ENCODE measurements around the gene PLCB4.

The PLCB4 gene

DNA sequence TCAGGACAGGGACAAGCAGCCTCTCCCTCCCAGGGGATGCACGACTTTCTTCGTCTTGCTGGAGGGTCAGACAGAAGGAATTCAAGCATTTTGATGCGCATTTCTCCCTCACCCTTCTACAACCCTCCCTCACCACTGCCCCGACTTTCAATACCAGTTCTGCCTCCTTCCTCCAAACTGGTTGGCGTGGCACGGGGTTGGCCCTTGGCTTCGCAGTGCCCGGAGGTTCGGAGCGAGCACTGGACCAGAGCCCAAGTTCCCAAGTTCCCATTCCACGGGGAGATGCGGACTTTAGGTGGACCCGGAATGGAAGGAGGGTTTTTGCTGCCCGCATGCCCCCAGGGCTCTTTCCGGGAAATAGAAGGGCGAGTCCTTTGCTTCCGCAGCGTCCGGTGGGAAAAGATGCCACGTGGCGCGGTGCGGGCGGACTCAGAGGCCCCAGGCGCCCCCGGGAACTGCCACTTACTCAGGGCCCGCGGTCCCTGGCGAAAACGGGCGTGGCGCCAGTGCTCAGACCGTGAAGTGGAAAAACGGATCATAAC lies 437.5 kb downstream of the PLCB4 start:
- intact Hi-C loops (cut with DNase I; ENCODE audit: low total_unique reads), result no loop called here
- Histone ChIP-seq H3K4me1 (peaks cover 0 to 20% (median 11%) of the 10 kb centered on the region in 4 donors), H3K27ac (no peak overlapping the region), H3K27me3 (peaks cover 0 to 46% of the 10 kb centered on the region in 2 donors), H3K4me3 (peak overlapping the region; percentile 24 to 33), H3K36me3 (no peaks in the 10 kb centered on the region), H3K9me3 (no peaks in the 10 kb centered on the region)
- TF ChIP-seq CTCF (IDR thresholded peaks at IDR 0.05), result no peak
- DNase-seq, result no peak

- peaks cover 0 to 20% (median 11%) of the 10 kb centered on the region in 4 donors for H3K4me1 ChIP-seq
- peaks cover 0 to 46% of the 10 kb centered on the region in 2 donors for H3K27me3 ChIP-seq
- TF ChIP-seq CTCF (IDR thresholded peaks at IDR 0.05), result no peak
- no peaks in the 10 kb centered on the region for H3K9me3 ChIP-seq
- no peaks in the 10 kb centered on the region for H3K36me3 ChIP-seq
- no peak overlapping the region for H3K27ac ChIP-seq
- DNase-seq, result no peak
- intact Hi-C loops (cut with DNase I; ENCODE audit: low total_unique reads), result no loop called here
- H3K4me3 ChIP-seq, result peak overlapping the region; percentile 24 to 33
Observed at GRCh38 chr20:9506964-9507369, 438.1 kb downstream of the PLCB4 start.

DNA sequence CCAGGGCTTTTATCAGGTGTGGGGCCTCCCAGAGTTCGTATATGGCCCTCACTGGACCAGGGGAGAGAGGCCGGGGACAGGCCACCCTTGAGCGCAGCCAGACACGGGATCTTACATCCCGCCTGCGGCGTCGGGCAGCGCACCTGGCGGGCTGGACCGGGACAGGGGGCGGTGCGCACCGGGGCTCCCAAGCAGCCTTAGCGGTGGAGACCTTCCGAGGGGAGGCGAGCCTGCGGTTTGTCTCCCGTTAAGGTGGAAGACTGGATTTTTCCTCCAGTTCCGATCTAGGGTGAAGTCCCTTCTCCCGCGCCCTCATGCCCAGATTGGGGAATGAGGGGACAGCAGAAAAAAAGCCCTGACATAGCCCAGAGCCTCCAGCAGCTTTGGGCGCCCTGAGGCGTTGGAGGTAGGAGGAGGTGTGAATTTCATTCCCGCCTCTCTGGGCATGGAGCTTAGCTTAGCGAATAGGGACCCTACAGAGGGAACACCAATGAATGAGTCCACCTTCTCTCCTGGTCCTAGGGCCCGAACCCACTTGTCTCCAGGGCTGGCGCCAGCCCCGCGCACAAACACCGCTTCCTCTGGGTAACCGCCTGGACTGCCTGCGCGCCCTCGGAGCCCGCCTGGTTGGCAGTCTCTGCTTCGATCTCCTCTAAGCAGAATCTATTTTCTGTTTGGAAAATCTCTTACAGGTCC lies 438.8 kb downstream of the PLCB4 start:
- Histone ChIP-seq H3K4me3 (no peak overlapping the region), H3K27ac (no peak overlapping the region), H3K36me3 (no peaks in the 10 kb centered on the region), H3K27me3 (peaks cover 0 to 46% of the 10 kb centered on the region in 2 donors), H3K9me3 (no peaks in the 10 kb centered on the region), H3K4me1 (peaks cover 0 to 20% (median 11%) of the 10 kb centered on the region in 4 donors)
- intact Hi-C loops (cut with DNase I; ENCODE audit: low total_unique reads), result no loop called here
- no peak for TF ChIP-seq CTCF (IDR thresholded peaks at IDR 0.05)
- DNase-seq, result no peak

GRCh38 chr20:9508240-9508661 lies 439.4 kb downstream of the PLCB4 start:
- H3K36me3 ChIP-seq, result no peaks in the 10 kb centered on the region
- peaks cover 0 to 46% of the 10 kb centered on the region in 2 donors for H3K27me3 ChIP-seq
- H3K9me3 ChIP-seq, result no peaks in the 10 kb centered on the region
- H3K4me1 ChIP-seq, result peaks cover 0 to 20% (median 11%) of the 10 kb centered on the region in 4 donors
- no peak overlapping the region for H3K4me3 ChIP-seq
- intact Hi-C loops (cut with DNase I; ENCODE audit: low total_unique reads), result no loop called here
- DNase-seq, result no peak
- no peak for TF ChIP-seq CTCF (IDR thresholded peaks at IDR 0.05)
- no peak overlapping the region for H3K27ac ChIP-seq

- intact Hi-C loops (cut with DNase I; ENCODE audit: low total_unique reads), result no loop called here
- Histone ChIP-seq H3K36me3 (no peaks in the 10 kb centered on the region), H3K27me3 (peaks cover 0 to 46% of the 10 kb centered on the region in 2 donors), H3K27ac (no peak overlapping the region), H3K9me3 (no peaks in the 10 kb centered on the region), H3K4me3 (no peak overlapping the region), H3K4me1 (peaks cover 0 to 20% (median 11%) of the 10 kb centered on the region in 4 donors)
- no peak for TF ChIP-seq CTCF (IDR thresholded peaks at IDR 0.05)
- DNase-seq, result no peak
Observed at GRCh38 chr20:9508696-9509178, 439.9 kb downstream of the PLCB4 start.
